Measurements from ENCODE around the gene TRIM52.
A peak's percentile ranks its signal among the peaks of the same experiment; 100 is the strongest.

TRIM52 gene

GRCh38 chr5:181234455-181235306 lies 26.3 kb downstream of the TRIM52 start (continued):
- TF ChIP-seq SCRT1 (tag by site-specific recombination; IDR thresholded peaks at IDR 0.05; ENCODE audit: borderline replicate concordance) = peak; percentile 62; the same call in 1 of the 2 replicates
- no peak for TF ChIP-seq ZNF843 (tag by site-specific recombination; IDR thresholded peaks at IDR 0.05)
- TF ChIP-seq GLIS1 (tag by site-specific recombination; IDR thresholded peaks at IDR 0.05) = peak; percentile 52; the same call in 1 of the 2 replicates
- no peak for TF ChIP-seq ZNF521 (tag by site-specific recombination; IDR thresholded peaks at IDR 0.05)
- TF ChIP-seq ZXDB (tag by site-specific recombination; IDR thresholded peaks at IDR 0.05) = peak; percentile 12; the same call in 1 of the 2 replicates
- TF ChIP-seq ZBTB17 (tag by site-specific recombination; IDR thresholded peaks at IDR 0.05) = 0 out of 2 replicates have a peak, but pooled peaks have one; percentile 26
- no peak for TF ChIP-seq ZBTB26 (tag by site-specific recombination; optimal IDR thresholded peaks at IDR 0.05)
- peak; percentile 86 for TF ChIP-seq SCRT2 (tag by site-specific recombination; IDR thresholded peaks at IDR 0.05)
- no peak for TF ChIP-seq ZNF624 (tag by site-specific recombination; IDR thresholded peaks at IDR 0.05)
- no peak for TF ChIP-seq ZBTB8A (tag by site-specific recombination; IDR thresholded peaks at IDR 0.05)
- TF ChIP-seq ZNF223 (tag by site-specific recombination; IDR thresholded peaks at IDR 0.05) = no peak
- no peak for TF ChIP-seq ZFP37 (tag by site-specific recombination; IDR thresholded peaks at IDR 0.05)
- TF ChIP-seq ZNF391 (tag by site-specific recombination; IDR thresholded peaks at IDR 0.05; ENCODE audit: borderline replicate concordance, low read depth) = no peak
- 0 out of 2 replicates have a peak, but pooled peaks have one; percentile 11 for TF ChIP-seq KLF8 (tag by site-specific recombination; IDR thresholded peaks at IDR 0.05)
- TF ChIP-seq MZF1 (tag by site-specific recombination; IDR thresholded peaks at IDR 0.05; ENCODE audit: borderline replicate concordance) = peak; percentile 82
- peak; percentile 52; the same call in 1 of the 2 replicates for TF ChIP-seq IKZF3 (tag by site-specific recombination; IDR thresholded peaks at IDR 0.05)
- TF ChIP-seq ZNF645 (tag by site-specific recombination; IDR thresholded peaks at IDR 0.05) = no peak
- no peak for TF ChIP-seq ZNF157 (tag by site-specific recombination; IDR thresholded peaks at IDR 0.05)
- TF ChIP-seq KLF16 (tag by site-specific recombination; IDR thresholded peaks at IDR 0.05) = no peak
- no peak for TF ChIP-seq ZNF626 (tag by site-specific recombination; IDR thresholded peaks at IDR 0.05)
- no peak for TF ChIP-seq OSR2 (tag by site-specific recombination; IDR thresholded peaks at IDR 0.05)
- TF ChIP-seq ZFHX2 (tag by site-specific recombination; conservative IDR thresholded peaks at IDR 0.05) = peak; percentile 26; the same call in 1 of the 2 replicates
- TF ChIP-seq ZNF830 (tag by site-specific recombination; IDR thresholded peaks at IDR 0.05; ENCODE audit: low read depth) = no peak
- no peak for TF ChIP-seq ZNF777 (tag by site-specific recombination; IDR thresholded peaks at IDR 0.05; ENCODE audit: borderline replicate concordance)
- peak; percentile 66 for TF ChIP-seq ZNF341 (tag by site-specific recombination; IDR thresholded peaks at IDR 0.05; ENCODE audit: low read depth)
- TF ChIP-seq ZNF202 (tag by site-specific recombination; IDR thresholded peaks at IDR 0.05; ENCODE audit: borderline replicate concordance) = no peak
- TF ChIP-seq REST (tag by site-specific recombination; IDR thresholded peaks at IDR 0.05) = 0 out of 2 replicates have a peak, but pooled peaks have one; percentile 5
- no peak for TF ChIP-seq ZNF837 (tag by site-specific recombination; IDR thresholded peaks at IDR 0.05)
- no peak for TF ChIP-seq ZNF112 (tag by site-specific recombination; IDR thresholded peaks at IDR 0.05)
- TF ChIP-seq HIC1 (tag by site-specific recombination; IDR thresholded peaks at IDR 0.05) = 0 out of 2 replicates have a peak, but pooled peaks have one; percentile 16
- TF ChIP-seq SETDB1 (IDR thresholded peaks at IDR 0.05; ENCODE audit: insufficient read length, low read length) = no peak
